ENCODE data around the gene LRRN4CL.
"Not testable (repeated sequence)": the region's sequence is repeated elsewhere in the genome, so short reads cannot be mapped to it uniquely, and the experiment has no call there.

Gene LRRN4CL

DNA sequence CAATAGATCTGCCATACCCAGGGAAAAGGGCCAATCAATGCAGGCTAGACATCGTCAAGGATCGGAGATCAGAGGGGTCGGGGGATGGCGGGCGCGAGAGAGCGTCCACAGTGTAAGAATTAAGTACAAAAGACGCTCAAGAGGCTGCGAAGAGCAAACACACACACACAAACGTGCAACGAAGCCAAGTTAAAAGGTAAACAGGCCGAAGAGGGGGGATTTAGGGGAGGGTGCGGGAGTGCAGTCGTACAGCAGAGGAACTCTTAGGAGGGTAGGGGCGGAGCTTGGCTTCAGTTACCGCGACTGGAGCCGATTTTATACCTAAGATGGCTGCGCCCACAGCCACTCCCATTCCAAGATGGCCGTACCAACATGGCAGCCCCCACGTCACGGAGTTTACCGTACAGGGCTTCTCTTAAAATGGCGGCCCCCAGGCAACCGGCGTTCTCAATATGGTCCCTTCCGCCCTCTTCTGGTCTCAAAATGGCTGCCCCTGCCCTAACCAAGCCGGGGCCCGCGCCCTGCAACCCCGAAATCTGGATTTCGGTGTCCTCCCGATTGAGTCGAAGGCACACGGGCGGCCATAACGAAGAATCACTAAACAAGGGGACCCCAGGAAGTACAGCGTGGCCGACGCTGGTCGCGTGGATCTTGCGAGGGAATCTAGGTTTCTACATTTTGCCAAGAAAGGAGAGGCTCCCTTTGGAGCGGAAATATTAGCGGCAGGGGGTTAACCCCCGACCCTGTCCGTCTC, 20.1 kb upstream of the LRRN4CL start:
- DNase-seq: peak; percentile 91

- DNase-seq: peak; percentile 42
Observed at GRCh38 chr11:62708793-62709192, 19.5 kb upstream of the LRRN4CL start.

- DNase-seq: no peak
Observed at GRCh38 chr11:62708392-62708791, 19.1 kb upstream of the LRRN4CL start.

DNA sequence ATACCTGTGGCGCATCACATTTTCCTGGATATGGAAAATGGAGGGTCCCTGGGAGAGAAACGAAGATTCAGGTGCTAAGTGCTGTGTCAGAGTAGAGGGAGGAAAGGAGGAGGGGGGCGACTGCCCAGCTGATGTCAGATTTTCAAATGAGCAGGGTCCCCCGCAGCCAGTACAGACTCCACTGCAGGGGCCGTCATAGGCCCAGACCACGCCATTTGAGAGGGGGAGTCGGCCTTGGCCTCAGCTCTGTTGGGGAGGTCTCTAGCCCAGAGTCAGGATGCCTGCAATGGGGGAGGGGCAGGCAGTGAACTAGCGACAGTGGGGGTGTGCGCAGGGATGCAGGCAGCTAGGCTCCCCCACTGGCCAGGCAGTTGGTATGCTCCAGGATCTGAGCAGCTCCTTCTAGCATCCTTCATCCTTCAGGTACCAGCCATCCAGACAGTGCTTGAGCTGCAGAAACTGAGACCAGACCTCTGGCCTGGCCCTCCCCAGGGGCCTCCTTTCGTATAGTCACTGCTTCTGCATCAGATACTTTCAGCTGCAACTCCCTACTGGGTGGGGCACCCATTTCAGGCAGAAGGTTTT, 18.0 kb upstream of the LRRN4CL start, which contains the start of the genes BSCL2 and GNG3:
BSCL2 (minus strand) TSS at position 148 of the 585 bp plus-strand sequence. CDS start 229 bp downstream, outside the sequence.
GNG3 (plus strand) TSS at position 400 of the 585 bp plus-strand sequence. CDS start 620 bp downstream, outside the sequence.
- no peak for DNase-seq

DNA sequence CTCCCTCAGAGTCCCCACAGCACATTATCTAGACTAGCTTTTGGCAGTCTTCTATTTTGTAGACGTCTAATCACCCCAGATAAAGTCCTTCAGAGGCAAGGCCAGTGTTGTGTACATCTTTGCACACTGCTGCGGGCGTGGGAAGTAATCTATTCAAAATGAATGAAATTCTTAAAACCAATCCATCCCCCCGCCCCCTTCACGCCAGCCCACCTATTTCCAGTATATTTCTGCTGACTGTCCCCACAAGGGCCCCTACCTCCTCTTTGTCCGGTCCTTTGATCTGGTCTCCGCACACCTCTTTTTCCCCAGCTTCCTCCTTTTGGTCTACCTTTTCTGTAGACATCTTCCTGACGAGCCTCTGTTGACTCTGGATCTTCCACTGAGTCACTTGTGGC, 17.5 kb upstream of the LRRN4CL start:
- DNase-seq: no peak

DNA sequence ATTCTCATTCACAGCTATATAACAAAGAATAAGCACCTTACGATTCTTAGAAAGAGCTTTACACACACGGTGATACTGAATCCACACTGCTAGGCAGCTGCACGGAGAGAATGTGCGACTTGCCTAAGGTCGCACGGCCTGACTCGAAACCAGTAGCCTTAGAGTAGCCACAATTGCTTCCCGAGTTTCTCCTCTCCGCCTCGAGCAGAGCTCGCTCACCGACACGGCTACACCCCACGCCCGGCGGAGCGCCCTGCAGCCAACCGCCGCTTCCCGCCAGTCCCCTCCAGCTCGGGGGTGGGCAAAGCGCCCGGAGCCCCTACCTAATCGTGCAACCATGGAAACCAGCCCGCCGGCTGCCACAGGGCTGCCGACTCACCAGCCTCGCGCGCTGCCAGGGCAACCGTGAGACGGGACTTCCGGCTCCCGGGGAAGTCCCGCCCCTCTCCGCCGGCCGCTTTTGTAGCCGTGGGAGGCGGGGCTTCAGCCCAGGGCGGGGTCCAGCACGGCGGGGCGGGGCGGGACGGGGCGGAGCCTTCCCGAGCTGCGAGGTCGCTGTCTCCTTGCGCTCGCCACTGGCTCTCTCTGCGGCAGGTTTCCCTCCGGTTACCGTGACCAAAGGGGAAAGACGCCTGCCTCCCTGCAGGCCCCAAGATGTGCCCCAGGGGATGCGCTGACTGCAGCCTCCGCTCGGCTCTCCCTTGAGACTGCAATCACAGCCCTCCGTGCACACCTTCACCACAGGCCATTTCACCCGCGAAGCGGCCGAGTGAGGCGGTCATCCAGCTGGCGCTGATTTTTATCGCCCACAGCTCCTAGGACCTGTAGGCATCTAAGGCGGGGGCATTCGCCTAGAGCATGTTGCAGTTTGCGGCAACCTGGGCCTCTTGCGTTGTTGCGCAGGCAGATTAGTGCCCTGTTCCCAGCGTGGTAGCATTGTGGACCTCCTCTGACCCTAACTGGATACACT, 16.8 kb upstream of the LRRN4CL start:
- DNase-seq: peak; percentile 96

GRCh38 chr11:62705413-62705812, 16.1 kb upstream of the LRRN4CL start:
- no peak for DNase-seq

DNA sequence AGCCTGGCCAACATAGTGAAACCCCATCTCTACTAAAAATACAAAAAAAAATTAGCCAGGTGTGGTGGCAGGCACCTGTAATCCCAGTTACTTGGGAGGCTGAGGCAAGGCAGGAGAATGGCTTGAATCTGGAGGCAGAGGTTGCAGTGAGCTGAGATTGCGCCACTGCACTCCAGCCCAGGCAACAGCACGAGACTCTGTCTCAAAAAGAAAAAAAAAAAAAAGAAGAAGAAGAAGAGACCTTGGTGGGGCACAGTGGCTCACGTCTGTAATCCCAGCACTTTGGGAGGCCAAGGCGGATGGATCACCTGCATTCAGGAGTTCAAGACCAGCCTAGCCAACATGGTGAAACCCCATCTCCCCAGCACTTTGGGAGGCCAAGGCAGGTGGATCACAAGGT, 14.6 kb upstream of the LRRN4CL start:
- DNase-seq: not testable (repeated sequence)

- no peak for DNase-seq
Observed at GRCh38 chr11:62702246-62702645, 12.9 kb upstream of the LRRN4CL start.

- DNase-seq: peak; percentile 73
Observed at GRCh38 chr11:62694455-62695167, 5.3 kb upstream of the LRRN4CL start.

GRCh38 chr11:62693624-62694023, 4.3 kb upstream of the LRRN4CL start:
- not testable (repeated sequence) for DNase-seq

- DNase-seq: no peak
Observed at GRCh38 chr11:62688491-62688890, 839 bp downstream of the LRRN4CL start.

DNA sequence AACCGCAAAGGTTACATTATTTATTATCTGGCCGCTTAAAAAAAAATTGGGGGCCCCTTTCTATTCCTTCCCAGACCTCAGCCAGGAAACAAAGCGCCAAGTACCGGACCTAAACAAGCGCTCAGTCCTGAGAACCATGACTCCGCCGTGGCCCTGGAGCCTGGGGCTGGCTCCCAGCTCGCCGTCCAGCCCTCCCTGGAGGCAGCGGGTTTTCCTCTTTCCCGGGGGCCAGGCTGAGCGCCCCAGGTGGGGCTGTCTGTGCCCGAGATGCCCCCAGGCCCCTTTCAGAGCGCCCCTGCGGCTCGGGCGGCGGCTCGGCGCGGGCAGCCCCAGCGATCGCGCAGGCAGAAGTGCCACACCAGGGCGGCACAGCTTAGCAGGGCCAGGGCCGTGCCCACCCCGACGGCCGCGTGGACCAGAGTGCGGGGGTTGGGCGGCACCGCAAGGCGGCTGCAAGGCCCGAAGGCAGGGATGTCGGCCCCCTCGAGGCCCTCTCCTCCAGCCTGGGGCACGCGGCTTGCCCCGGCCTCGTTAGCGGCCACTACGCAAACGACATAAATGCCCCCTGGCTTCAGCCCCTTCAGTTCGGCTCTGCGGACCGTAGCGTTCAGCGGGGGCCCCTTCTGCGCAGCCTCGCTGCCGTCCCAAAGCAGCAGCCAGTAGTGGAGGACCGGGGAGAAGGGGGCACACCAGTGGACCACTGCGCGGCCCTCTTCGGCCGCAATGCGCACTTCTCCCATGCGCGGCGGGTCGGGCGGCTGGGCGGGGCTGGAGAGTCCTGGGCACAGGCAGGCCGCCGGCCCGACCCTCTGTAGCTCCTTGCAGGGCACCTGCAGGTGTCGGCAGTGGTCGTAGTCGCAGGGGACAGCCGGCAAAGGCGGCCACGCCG, 1.6 kb downstream of the LRRN4CL start:
- no peak for DNase-seq

- no peak for DNase-seq
Observed at GRCh38 chr11:62682518-62682917, 6.8 kb downstream of the LRRN4CL start.

DNA sequence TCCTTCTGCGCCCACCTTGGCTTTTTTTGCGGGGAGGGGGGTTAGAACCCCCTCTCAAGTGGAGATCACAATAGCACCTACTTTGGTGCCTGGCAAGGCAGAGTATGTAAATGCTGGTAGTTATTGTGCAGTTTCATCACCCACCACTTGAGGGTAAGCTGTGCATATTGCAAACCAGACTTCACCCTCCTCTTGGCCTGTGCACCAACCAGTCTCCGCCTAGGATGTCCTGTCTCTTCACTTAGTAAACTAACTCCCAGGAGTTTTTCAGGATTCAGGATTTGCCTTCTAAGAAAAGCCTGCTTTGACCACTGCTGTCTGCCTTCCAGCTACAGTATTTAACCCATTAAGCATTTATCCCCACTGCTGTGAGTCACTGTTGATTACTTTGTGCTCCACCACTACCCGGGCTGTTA, 8.5 kb downstream of the LRRN4CL start:
- no peak for DNase-seq

DNA sequence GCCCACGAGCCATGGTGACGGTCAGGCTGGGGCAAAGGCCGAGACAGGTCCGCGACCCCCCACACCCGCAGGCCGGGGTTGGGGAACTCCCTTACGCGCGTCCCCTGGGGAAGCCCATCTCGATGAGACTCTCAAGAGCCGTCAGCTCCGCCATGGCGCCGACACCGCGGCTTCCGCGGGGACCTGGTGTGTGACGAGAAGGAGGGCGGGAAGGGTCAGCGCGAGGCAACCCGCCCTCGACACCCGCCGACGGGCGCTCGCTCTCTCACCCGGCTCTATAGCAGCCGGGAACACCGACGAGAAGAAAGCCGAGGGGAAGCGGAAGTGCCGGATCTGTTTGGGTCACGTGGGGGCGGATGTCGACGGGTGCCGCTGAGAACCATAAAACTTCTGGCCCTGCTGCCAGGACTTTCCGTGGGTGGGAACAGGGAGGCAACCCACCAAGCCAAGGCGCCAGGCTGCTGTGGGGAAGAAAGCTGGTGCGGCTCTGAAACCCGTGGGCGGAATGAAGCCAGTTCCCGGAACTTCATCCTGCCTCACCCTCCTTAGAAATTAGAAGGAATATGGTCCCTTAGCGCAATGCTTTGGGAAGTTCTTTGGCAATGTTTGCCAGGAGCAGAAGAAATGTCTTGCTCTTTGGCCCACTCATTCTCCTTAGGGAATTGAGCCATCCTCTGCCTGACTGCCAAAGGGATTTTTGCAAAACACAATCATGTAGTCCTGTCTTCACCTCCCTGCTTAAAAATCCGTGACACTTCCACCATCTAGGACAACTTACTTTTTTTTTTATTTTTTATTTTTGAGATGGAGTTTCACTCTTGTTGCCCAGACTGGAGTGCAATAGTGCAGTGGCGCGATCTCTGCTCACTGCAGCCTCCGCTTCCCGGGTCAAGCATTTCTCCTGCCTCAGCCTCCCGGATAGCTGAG, 10.3 kb downstream of the LRRN4CL start, which contains the start of gene UBXN1:
UBXN1 (minus strand) TSS at position 304 of the 927 bp plus-strand sequence; CDS start at position 154, 150 bp downstream.
- DNase-seq: peak; percentile 75

DNA sequence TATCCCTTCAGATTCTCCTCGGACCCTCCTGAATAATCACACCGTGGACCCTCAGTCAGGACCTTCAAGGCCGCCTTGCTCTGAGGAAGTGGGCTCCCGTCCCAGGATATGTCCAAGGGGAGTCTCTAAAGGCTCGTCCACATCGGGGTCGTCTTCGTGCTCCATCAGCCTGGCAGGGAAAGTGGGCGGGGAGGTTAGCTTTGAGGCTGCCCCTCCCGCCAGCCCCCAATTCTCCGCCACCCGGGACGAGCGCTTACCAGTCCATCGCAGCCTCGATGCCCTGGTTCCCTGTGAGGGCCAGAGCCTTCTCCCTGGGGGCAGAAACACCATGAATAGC, 10.9 kb downstream of the LRRN4CL start:
- no peak for DNase-seq

DNA sequence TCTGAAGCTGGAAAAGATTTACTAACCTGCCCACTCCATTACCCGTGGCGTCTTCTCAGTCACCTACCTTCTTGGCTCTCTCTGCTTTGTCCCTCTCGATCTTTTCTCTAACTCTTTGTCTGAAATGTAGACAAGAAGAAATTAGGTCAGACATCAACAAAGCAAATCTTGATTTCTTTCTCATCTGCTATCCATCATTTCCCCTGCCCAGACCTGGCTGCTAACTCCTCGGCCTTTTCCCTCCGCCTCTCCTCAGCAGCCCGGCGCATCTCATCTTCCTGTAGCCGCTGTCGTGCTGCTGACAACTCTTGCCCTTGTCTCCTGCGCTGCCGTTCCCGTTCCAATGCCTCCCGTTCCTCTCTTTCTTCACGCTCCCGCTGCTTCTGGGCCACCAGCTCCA, 11.6 kb downstream of the LRRN4CL start:
- no peak for DNase-seq

GRCh38 chr11:62677156-62677555, 12.2 kb downstream of the LRRN4CL start:
- DNase-seq: no peak

- no peak for DNase-seq
Observed at GRCh38 chr11:62676698-62677097, 12.6 kb downstream of the LRRN4CL start.
